ENCODE results near the gene ACBD6. TPM values are rescaled to one million over a fixed set of nuclear protein-coding genes. Genes with fewer than 3 reads are reported as not detected.

The ACBD6 gene
- total and polyA plus RNA-seq, 12 donors, result 16.2 to 30.0 (median 21.0) TPM

DNA sequence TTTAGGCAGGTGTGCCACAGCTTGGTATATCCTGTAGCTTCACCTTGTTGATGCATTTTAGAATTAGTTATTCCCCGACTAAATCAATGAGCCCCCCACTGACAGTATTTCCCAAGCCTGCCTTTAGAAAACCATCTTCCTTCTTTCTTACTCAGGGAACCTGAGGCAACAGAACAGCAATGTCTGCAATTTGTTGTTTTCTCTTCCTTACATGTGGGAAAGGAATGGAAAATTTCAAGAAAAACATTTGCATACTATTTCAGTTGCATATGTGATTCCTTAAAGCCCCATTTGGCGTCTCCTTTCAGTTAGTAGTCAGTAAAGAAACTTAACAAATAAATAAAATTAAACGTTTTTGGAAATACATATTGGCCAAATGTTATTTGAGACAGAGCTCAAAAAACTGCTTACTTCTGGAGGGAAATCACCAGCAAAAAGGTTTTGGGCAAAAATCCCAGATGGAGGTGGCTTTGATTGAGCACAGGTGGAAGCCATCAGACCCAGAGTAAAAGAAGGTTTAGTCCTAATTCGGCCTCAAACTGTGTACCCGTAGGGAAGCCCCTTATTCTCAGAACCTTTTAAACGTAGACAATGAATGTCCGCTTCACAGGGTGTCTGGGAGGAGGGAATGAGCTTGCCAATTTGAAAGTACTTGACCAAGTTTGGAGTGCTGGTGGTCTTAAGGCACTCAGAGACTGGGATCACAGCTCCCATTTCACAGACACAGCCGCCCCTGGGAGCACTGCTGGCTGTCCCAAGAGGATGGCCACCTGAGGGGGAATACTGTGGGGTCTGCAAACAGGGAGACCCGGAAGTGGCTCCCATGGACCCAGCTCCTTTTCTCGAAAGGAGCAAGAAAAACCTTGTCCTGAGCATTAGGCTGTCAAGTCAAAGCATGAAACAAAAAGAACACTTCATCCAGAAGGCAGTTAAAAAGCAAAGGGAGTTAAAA, 263.0 kb downstream of the ACBD6 start:
- no peak for ATAC-seq
- DNase-seq, result no peak
- H3K27ac ChIP-seq, result no peak overlapping the region
- 6 to 10% methylated on average over 10 of the region's 10 CpGs for WGBS, 2 donors
- no peak overlapping the region for H3K4me3 ChIP-seq
- H3K9me3 ChIP-seq, result no peaks in the 10 kb centered on the region
- H3K4me1 ChIP-seq, result peaks cover 8 to 20% (median 18%) of the 10 kb centered on the region in 9 donors
- H3K36me3 ChIP-seq, result no peaks in the 10 kb centered on the region
- TF ChIP-seq, protein P1, sequence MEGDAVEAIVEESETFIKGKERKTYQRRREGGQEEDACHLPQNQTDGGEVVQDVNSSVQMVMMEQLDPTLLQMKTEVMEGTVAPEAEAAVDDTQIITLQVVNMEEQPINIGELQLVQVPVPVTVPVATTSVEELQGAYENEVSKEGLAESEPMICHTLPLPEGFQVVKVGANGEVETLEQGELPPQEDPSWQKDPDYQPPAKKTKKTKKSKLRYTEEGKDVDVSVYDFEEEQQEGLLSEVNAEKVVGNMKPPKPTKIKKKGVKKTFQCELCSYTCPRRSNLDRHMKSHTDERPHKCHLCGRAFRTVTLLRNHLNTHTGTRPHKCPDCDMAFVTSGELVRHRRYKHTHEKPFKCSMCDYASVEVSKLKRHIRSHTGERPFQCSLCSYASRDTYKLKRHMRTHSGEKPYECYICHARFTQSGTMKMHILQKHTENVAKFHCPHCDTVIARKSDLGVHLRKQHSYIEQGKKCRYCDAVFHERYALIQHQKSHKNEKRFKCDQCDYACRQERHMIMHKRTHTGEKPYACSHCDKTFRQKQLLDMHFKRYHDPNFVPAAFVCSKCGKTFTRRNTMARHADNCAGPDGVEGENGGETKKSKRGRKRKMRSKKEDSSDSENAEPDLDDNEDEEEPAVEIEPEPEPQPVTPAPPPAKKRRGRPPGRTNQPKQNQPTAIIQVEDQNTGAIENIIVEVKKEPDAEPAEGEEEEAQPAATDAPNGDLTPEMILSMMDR (IDR thresholded peaks at IDR 0.05), result no peak
- peaks cover 30 to 100% (median 100%) of the 10 kb centered on the region in 7 donors for H3K27me3 ChIP-seq
- intact Hi-C loops (cut with DNase I), result no loop called here

DNA sequence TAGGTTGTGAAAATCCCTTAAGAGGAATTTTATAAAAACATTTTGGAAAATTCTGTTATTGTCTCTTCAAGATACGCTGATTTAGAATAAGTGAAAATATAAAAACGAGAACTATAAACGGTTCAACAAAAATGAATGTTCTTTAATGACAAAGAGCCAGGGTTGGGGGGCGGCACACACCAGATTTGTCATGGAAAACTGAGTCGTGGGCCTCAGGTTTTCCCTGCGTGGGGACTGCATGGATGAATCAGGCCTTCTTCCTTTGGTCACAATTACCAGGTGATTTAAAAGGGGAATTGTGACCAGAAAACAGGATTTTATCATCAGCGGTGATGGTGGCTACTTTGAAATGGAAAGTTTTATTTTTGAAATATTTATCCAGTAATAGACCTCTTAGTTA, 263.7 kb downstream of the ACBD6 start:
- Histone ChIP-seq H3K27me3 (peaks cover 36 to 100% (median 100%) of the 10 kb centered on the region in 7 donors), H3K9me3 (no peaks in the 10 kb centered on the region), H3K4me1 (peaks cover 9 to 27% (median 24%) of the 10 kb centered on the region in 9 donors), H3K27ac (no peak overlapping the region), H3K4me3 (no peak overlapping the region), H3K36me3 (no peaks in the 10 kb centered on the region)
- no peak for ATAC-seq
- 15 to 17% methylated on average over 7 of the region's 7 CpGs for WGBS, 2 donors
- no peak for DNase-seq
- TF ChIP-seq, protein P1 (IDR thresholded peaks at IDR 0.05), result no peak
- intact Hi-C loops (cut with DNase I), result no loop called here

Small RNA genes lying within 50 kb of the gene (microRNA-seq; reads per million reads assigned to microRNA genes)
- gene MIR3121, result 0 reads per million in 2 donors

Other genes with a start within 250 kb of the ACBD6 start
- 1 to 10 TPM in 9 of 10 donors, under 1 TPM in 1; 0.27 to 5.8 (median 2.7) TPM for gene OVAAL, start 56.4 kb upstream of the ACBD6 start, total RNA-seq
- gene OVAAL, start 56.4 kb upstream of the ACBD6 start, polyA plus RNA-seq, result 1 to 10 TPM; 2.3 to 7.3 TPM
- 100 to 1,000 TPM in 4 of 10 donors, 10 to 100 TPM in 6; 28.2 to 142 (median 78.7) TPM for gene XPR1, start 129.4 kb upstream of the ACBD6 start, total RNA-seq
- gene XPR1, start 129.4 kb upstream of the ACBD6 start, polyA plus RNA-seq, result 10 to 100 TPM; 18.3 to 20.8 TPM